Measurements from ENCODE around the gene MS4A4A. TPM values are rescaled to one million over a fixed set of nuclear protein-coding genes. Genes with fewer than 3 reads are reported as not detected.
"Not testable (repeated sequence)": the region's sequence is repeated elsewhere in the genome, so short reads cannot be mapped to it uniquely, and the experiment has no call there.

Gene MS4A4A
- total RNA-seq, 1 donor from 2014 or later = 7.9 TPM

DNA sequence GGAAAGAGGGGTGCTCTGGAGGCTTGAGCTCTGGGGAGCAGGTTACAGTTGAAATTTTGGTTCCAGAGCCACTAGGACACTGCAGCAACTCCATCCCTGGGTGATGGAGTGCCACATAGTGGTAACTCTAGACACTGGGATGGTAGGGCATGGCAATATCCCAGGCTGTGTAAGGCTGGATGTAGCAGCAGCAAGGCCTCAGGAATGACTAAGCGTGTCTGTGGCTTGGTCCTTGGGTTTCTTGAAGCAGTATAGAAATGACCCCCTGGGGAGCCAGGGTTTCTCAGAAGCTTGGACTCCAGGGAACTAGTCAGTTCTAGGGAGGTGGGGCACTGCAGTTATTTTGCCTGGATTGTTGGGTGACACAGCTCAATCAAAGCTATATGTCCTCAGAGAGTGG is 8.1 kb downstream of the MS4A4A start:
- intact Hi-C loops (cut with DNase I) = no loop called here
- no peaks in the 10 kb centered on the region for H3K27me3 ChIP-seq
- H3K36me3 ChIP-seq = no peaks in the 10 kb centered on the region
- no peak overlapping the region for H3K4me3 ChIP-seq
- TF ChIP-seq, protein P1, sequence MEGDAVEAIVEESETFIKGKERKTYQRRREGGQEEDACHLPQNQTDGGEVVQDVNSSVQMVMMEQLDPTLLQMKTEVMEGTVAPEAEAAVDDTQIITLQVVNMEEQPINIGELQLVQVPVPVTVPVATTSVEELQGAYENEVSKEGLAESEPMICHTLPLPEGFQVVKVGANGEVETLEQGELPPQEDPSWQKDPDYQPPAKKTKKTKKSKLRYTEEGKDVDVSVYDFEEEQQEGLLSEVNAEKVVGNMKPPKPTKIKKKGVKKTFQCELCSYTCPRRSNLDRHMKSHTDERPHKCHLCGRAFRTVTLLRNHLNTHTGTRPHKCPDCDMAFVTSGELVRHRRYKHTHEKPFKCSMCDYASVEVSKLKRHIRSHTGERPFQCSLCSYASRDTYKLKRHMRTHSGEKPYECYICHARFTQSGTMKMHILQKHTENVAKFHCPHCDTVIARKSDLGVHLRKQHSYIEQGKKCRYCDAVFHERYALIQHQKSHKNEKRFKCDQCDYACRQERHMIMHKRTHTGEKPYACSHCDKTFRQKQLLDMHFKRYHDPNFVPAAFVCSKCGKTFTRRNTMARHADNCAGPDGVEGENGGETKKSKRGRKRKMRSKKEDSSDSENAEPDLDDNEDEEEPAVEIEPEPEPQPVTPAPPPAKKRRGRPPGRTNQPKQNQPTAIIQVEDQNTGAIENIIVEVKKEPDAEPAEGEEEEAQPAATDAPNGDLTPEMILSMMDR (IDR thresholded peaks at IDR 0.05) = no peak
- H3K9me3 ChIP-seq = no peaks in the 10 kb centered on the region
- no peak for DNase-seq (ENCODE audit: low spot score in 2 of 2)
- H3K27ac ChIP-seq = no peak overlapping the region
- H3K4me1 ChIP-seq = no peaks in the 10 kb centered on the region

DNA sequence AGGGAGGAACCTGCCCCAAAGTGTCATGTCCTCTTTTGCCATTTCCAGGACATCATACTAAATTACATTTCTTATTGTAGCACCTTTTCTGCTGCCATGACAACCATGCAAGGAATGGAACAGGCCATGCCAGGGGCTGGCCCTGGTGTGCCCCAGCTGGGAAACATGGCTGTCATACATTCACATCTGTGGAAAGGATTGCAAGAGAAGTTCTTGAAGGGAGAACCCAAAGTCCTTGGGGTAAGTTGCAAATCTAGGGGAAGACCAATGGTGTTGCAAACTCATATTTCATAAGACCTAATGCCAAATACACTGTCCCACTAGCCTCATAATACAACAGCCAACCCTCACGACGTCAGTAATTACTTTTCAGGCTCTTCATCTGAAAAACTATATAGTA is 11.7 kb downstream of the MS4A4A start:
- no peaks in the 10 kb centered on the region for H3K36me3 ChIP-seq
- no peaks in the 10 kb centered on the region for H3K9me3 ChIP-seq
- TF ChIP-seq, protein P1 (IDR thresholded peaks at IDR 0.05) = no peak
- H3K27ac ChIP-seq = no peak overlapping the region
- intact Hi-C loops (cut with DNase I) = no loop called here
- DNase-seq (ENCODE audit: low spot score in 2 of 2) = no peak
- no peaks in the 10 kb centered on the region for H3K27me3 ChIP-seq
- H3K4me1 ChIP-seq = no peaks in the 10 kb centered on the region
- no peak overlapping the region for H3K4me3 ChIP-seq

DNA sequence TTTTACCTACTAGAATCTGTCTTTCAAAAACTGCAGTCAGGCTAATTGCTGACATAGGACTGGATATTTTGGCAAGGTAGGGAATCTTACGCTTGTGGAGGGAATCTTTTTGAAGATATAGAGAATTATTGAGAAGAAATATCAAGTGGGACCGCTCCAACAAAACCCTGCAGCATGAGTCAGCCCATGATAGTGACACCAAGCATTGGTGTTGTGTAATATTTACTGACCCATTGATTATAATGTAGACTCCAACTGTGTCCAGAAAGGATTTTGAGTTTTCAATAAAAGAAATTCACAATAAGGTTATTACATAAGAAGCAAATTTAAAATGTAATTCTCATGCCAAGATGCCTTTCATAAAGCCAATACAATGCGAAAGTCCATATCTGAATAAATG is 20.7 kb downstream of the MS4A4A start:
- DNase-seq (ENCODE audit: low spot score in 2 of 2) = no peak
- Histone ChIP-seq H3K4me3 (no peak overlapping the region), H3K27me3 (no peaks in the 10 kb centered on the region), H3K27ac (no peak overlapping the region), H3K4me1 (no peaks in the 10 kb centered on the region), H3K36me3 (no peaks in the 10 kb centered on the region), H3K9me3 (no peaks in the 10 kb centered on the region)
- TF ChIP-seq, protein P1 (IDR thresholded peaks at IDR 0.05) = no peak
- intact Hi-C loops (cut with DNase I) = no loop called here

DNA sequence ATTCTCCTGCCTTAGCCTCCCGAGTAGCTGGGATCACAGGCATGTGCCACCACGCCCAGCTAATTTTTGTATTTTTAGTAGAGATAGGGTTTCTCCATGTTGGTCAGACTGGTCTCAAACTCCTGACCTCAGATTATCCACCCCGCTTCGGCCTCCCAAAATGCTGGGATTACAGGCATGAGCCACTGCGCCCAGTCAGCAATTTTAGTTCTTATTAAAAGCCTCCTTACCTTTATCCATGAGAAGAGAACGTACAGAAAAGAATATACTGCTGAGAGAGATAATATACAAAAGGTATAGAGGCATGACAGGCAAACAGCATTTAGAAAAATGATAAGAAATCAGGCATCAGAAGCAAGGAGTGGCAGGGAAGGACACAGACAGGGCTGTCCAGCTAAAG is 21.4 kb downstream of the MS4A4A start:
- intact Hi-C loops (cut with DNase I); H3K36me3 ChIP-seq; H3K9me3 ChIP-seq; H3K27ac ChIP-seq; DNase-seq (ENCODE audit: low spot score in 2 of 2); H3K4me1 ChIP-seq; H3K4me3 ChIP-seq; H3K27me3 ChIP-seq: not testable (repeated sequence)

DNA sequence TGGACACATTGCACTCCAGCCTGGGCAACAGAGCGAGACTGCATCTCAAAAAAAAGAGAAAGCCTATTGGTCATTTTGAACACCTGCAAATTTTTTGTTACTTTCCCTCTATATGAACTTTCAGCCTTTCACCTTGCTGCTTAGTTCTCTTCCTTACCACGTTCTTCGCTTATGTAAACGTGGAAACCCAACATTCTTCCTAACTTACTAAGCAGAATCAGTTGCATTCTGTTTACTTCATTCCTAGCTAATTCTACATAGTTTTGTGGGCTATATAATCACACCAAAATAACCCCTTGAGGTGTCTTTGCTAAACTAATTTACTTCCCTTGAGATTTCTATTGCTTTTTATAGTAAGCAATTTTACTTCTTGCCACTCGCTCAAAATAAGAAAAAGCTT is 23.2 kb downstream of the MS4A4A start:
- no peaks in the 10 kb centered on the region for H3K4me1 ChIP-seq

DNA sequence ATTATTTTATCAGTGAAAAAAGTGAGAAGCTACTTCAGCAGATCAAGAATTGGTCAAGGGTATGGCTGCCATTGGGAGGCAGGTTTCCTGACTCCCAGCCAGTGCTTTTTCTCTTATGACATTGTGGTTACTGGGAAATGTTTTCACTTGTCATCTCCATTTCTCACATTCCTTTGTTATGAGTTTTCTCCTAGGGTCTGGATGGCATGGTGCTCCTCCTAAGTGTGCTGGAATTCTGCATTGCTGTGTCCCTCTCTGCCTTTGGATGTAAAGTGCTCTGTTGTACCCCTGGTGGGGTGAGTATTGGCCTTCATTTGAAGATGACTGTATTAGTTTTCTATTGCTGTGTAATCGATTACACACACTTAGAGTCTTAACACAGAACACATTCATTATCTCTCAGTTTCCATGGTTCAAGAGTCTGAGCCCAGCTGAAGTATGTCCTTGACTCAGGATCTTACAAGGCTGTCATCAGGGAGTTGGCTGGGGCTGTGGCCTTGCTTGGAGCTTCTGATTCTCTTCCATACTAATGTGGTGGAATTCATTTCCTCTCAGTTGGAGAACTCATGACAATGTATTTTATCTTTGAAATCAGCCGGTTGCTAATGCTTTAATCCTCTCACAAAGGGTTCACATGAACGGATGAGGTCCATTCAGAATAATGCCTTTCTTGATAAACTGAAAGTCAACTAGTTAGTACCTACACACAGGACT is 25.6 kb downstream of the MS4A4A start:
- DNase-seq (ENCODE audit: low spot score in 2 of 2) = no peak
- H3K9me3 ChIP-seq = no peaks in the 10 kb centered on the region
- intact Hi-C loops (cut with DNase I) = no loop called here
- H3K27me3 ChIP-seq = no peaks in the 10 kb centered on the region
- H3K36me3 ChIP-seq = no peaks in the 10 kb centered on the region
- no peak overlapping the region for H3K27ac ChIP-seq
- no peak overlapping the region for H3K4me3 ChIP-seq
- H3K4me1 ChIP-seq = no peaks in the 10 kb centered on the region
- TF ChIP-seq, protein P1 (IDR thresholded peaks at IDR 0.05) = no peak

More for the DNA sequence above, 23.2 kb downstream of the MS4A4A start:
- DNase-seq (ENCODE audit: low spot score in 2 of 2) = no peak
- intact Hi-C loops (cut with DNase I) = no loop called here
- no peak overlapping the region for H3K27ac ChIP-seq
- no peaks in the 10 kb centered on the region for H3K27me3 ChIP-seq
- no peaks in the 10 kb centered on the region for H3K36me3 ChIP-seq
- H3K9me3 ChIP-seq = no peaks in the 10 kb centered on the region
- no peak overlapping the region for H3K4me3 ChIP-seq
- TF ChIP-seq, protein P1 (IDR thresholded peaks at IDR 0.05) = no peak

Measured in ascending aorta (tissue), 2 donors.